Upper lobe of left lung (tissue), 4 donors: ENCODE measurements around the gene KL.

Source experiments
- CTCF ChIP-seq, 6 experiments: fragments of 450-650 bp in 4 of 6; fragments of 200-600 bp in 2 of 6; sonication (generic) in 2 of 6; IDR thresholded peaks; one replicate each; pipeline ENCODE4 v1.5.1; 2016 to 2019; ENCODE audit warnings: antibody characterized with exemption in 6 of 6
- POLR2A ChIP-seq, 4 donors: fragments of 450-650 bp; IDR thresholded peaks; one replicate each; pipeline ENCODE4 v1.5.1; 2016 to 2017; ENCODE audit warnings: antibody characterized with exemption in 4 of 4, mild to moderate bottlenecking in 2 of 4
- POLR2AphosphoS5 ChIP-seq, 2 donors: sonication (generic); formaldehyde crosslinking; IDR thresholded peaks; one replicate each; pipeline ENCODE4 v1.5.1; 2017; ENCODE audit warnings: antibody characterized with exemption in 2 of 2

GRCh38 chr13:33078263-33078662 is 62.0 kb downstream of the KL start:
- TF ChIP-seq CTCF (IDR thresholded peaks at IDR 0.05): no peak
- no peak for TF ChIP-seq POLR2AphosphoS5 (IDR thresholded peaks at IDR 0.05)
- TF ChIP-seq POLR2A (IDR thresholded peaks at IDR 0.05): no peak
